Thyroid gland (tissue), 4 donors: ENCODE results near the gene LAMA3.

ENCODE experiments used
- POLR2A ChIP-seq, 2 donors: fragments of 450-650 bp; IDR thresholded peaks; one replicate each; pipeline ENCODE4 v1.6.1; 2017; ENCODE audit warnings: antibody characterized with exemption in 2 of 2, mild to moderate bottlenecking in 2 of 2, moderate library complexity in 1 of 2
- TF ChIP-seq, protein P1 (sequence below), 6 experiments: fragments of 200-600 bp in 3 of 6; fragments of 450-650 bp in 3 of 6; sonication (generic) in 3 of 6; IDR thresholded peaks; one replicate each; pipeline ENCODE4 v1.5.1; 2016 to 2019; ENCODE audit warnings: antibody characterized with exemption in 6 of 6, mild to moderate bottlenecking in 2 of 6, inconsistent platforms in 1 of 6, moderate library complexity in 1 of 6

DNA sequence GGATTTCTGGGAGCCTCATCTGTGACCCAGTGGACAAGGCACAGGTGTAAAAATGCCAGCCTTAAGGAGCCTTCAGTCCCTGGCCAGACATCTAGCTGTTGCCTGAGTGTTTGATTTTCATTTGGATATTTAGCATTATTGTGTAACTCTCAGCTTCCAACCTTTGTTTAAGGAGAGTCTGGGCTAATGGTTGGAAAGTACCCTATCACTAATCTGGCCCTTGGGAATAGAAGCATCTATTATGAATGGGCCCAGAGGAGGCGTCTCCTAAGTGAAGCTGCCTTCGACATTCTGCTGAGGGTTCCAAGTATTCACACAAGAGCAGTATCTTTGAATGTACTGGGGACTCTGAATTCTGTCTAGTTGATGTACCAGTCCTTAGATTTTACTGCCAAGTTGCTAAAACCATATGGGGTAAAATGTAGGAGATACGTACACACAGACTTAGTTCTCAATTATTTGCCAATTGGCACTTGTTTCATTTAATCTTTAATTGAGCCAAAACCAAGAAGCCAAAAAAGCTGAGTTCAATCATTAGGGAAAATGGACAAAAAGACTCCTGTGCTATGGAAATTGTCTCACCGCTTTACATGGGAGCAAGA, 19.3 kb upstream of the LAMA3 start:
- TF ChIP-seq, protein P1, sequence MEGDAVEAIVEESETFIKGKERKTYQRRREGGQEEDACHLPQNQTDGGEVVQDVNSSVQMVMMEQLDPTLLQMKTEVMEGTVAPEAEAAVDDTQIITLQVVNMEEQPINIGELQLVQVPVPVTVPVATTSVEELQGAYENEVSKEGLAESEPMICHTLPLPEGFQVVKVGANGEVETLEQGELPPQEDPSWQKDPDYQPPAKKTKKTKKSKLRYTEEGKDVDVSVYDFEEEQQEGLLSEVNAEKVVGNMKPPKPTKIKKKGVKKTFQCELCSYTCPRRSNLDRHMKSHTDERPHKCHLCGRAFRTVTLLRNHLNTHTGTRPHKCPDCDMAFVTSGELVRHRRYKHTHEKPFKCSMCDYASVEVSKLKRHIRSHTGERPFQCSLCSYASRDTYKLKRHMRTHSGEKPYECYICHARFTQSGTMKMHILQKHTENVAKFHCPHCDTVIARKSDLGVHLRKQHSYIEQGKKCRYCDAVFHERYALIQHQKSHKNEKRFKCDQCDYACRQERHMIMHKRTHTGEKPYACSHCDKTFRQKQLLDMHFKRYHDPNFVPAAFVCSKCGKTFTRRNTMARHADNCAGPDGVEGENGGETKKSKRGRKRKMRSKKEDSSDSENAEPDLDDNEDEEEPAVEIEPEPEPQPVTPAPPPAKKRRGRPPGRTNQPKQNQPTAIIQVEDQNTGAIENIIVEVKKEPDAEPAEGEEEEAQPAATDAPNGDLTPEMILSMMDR (IDR thresholded peaks at IDR 0.05): no peak
- TF ChIP-seq POLR2A (IDR thresholded peaks at IDR 0.05): no peak
